HG03066 (cell line): ENCODE results near the gene OR5K2.

Experiments used
- ATAC-seq: cut with Tn5 transposase; IDR thresholded peaks from one replicate; pipeline ENCODE4 v1.9.1; 2021; ENCODE audit warnings: low read depth; ENCODE audit not compliant: unreplicated experiment

The OR5K2 gene

GRCh38 chr3:98497381-98497780, at the start of gene OR5K2:
Gene OR5K2 (plus strand): TSS chr3:98497681. CDS start chr3:98497681, 0 bp downstream.
- ATAC-seq: no peak

GRCh38 chr3:98449606-98450193, 47.8 kb upstream of the OR5K2 start:
- ATAC-seq: no peak

GRCh38 chr3:98450372-98450771, 47.1 kb upstream of the OR5K2 start:
- ATAC-seq: no peak

- ATAC-seq: no peak
Observed at GRCh38 chr3:98453827-98454226, 43.7 kb upstream of the OR5K2 start.

GRCh38 chr3:98454929-98455328, 42.6 kb upstream of the OR5K2 start:
- ATAC-seq: no peak

- ATAC-seq: no peak
Observed at GRCh38 chr3:98457543-98457942, 39.9 kb upstream of the OR5K2 start.

- no peak for ATAC-seq
Observed at GRCh38 chr3:98460220-98460619, 37.3 kb upstream of the OR5K2 start.

- no peak for ATAC-seq
Observed at GRCh38 chr3:98462901-98463300, 34.6 kb upstream of the OR5K2 start, which contains the start of gene OR5K1. Gene OR5K1 (plus strand): TSS chr3:98463201. CDS start chr3:98469577, 6,376 bp downstream.

- no peak for ATAC-seq
Observed at GRCh38 chr3:98482717-98483482, 14.6 kb upstream of the OR5K2 start.

GRCh38 chr3:98483626-98484025, 13.9 kb upstream of the OR5K2 start:
- ATAC-seq: no peak

- no peak for ATAC-seq
Observed at GRCh38 chr3:98500019-98500418, 2.5 kb downstream of the OR5K2 start.

GRCh38 chr3:98501270-98501669, 3.8 kb downstream of the OR5K2 start:
- ATAC-seq: no peak

- no peak for ATAC-seq
Observed at GRCh38 chr3:98501863-98502576, 4.5 kb downstream of the OR5K2 start.

- ATAC-seq: no peak
Observed at GRCh38 chr3:98504539-98504938, 7.1 kb downstream of the OR5K2 start.

- no peak for ATAC-seq
Observed at GRCh38 chr3:98508582-98508981, 11.1 kb downstream of the OR5K2 start.

GRCh38 chr3:98512576-98512975, 15.1 kb downstream of the OR5K2 start:
- no peak for ATAC-seq

GRCh38 chr3:98513091-98513511, 15.6 kb downstream of the OR5K2 start:
- ATAC-seq: no peak

- no peak for ATAC-seq
Observed at GRCh38 chr3:98513736-98514135, 16.3 kb downstream of the OR5K2 start.

GRCh38 chr3:98514948-98515347, 17.5 kb downstream of the OR5K2 start:
- no peak for ATAC-seq

- ATAC-seq: no peak
Observed at GRCh38 chr3:98518816-98519215, 21.3 kb downstream of the OR5K2 start.

- no peak for ATAC-seq
Observed at GRCh38 chr3:98519351-98519750, 21.9 kb downstream of the OR5K2 start.
